ENCODE data around the gene TRMT5.

Gene TRMT5

DNA sequence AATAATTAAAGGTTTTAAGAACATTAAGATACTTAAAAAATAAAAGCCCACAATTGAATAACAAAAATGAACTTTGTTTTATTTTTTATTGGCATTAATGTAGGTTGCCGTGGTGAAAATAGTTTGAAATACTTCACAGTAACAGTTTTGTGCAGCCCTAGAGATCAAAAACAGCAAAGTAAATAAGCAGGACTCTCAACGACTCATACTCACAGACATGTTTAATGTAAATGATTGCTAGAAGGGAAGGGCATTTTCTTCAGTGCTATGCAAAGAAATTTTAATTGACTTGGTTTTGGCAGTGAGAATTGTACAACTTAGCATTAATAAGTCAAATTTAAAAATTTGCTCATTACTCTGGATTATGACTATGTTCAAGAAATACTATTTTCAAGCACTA is 16.0 kb downstream of the TRMT5 start:
- no peak for FAIRE-seq

- FAIRE-seq: no peak
These were observed 17.1 kb downstream of the TRMT5 start for GRCh38 chr14:60963761-60964160.

- no peak for FAIRE-seq
These were observed 22.7 kb downstream of the TRMT5 start for GRCh38 chr14:60958146-60958545.

- FAIRE-seq: no peak
These were observed 24.2 kb downstream of the TRMT5 start for GRCh38 chr14:60956632-60957031.

- FAIRE-seq: no peak
These were observed 24.7 kb downstream of the TRMT5 start for GRCh38 chr14:60956202-60956601.

GRCh38 chr14:60951776-60952435 is 29.0 kb downstream of the TRMT5 start:
- FAIRE-seq: no peak

DNA sequence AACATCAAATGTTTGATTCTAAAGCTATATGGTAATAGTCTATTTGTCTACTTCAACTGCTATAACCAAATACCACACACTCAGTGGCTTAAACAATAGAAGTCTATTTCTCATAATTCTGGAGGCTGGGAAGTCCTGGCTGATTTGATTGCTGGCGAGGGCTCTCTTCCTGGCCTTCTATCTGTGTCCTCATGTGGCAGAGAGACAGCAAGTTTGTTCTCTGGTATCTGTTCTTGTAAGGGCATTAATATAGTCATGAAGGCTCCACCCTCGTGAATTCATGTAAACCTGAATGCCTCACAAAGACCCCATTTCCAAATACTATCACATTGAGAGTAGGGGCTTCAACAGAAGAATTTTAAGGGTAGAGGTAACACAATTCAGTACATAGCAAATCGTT is 34.1 kb downstream of the TRMT5 start:
- no peak for FAIRE-seq

- FAIRE-seq: no peak
These were observed 34.9 kb downstream of the TRMT5 start for GRCh38 chr14:60945984-60946383.

DNA sequence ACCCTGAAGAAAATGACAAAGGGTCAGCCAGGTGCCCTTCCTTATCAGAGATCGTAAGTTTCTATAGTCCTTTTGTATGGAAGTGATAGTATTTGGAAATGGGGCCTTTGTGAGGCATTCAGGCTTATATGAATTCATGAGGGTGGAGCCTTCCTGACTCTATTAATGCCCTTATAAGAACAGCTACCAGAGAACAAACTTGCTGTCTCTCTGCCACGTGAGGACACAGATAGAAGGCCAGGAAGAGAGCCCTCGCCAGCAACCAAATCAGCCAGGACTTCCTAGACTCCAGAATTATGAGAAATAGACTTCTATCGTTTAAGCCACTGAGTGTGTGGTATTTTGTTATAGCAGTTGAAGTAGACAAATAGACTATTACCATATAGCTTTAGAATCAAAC is 36.7 kb downstream of the TRMT5 start:
- FAIRE-seq: no peak

- no peak for FAIRE-seq
These were observed 37.2 kb downstream of the TRMT5 start for GRCh38 chr14:60943637-60944032.

DNA sequence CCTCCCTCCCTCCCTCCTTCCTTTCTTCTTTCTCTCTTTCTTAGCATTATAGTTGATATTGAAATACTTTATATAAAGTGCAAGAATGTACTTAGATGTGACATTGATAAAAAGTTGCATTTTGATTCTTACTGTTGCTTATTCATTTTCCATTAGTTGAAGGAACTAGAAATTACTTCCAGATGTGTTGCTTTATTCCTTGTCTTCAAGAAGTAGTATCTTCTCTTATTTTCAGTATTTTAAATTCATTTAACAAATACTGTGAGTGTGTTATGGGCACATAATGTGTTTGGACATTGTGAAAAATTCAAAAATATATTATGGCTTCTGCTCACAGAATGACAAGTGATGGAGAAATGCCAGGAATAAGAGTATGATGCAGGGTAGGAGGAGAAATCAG is 45.6 kb downstream of the TRMT5 start:
- no peak for FAIRE-seq

DNA sequence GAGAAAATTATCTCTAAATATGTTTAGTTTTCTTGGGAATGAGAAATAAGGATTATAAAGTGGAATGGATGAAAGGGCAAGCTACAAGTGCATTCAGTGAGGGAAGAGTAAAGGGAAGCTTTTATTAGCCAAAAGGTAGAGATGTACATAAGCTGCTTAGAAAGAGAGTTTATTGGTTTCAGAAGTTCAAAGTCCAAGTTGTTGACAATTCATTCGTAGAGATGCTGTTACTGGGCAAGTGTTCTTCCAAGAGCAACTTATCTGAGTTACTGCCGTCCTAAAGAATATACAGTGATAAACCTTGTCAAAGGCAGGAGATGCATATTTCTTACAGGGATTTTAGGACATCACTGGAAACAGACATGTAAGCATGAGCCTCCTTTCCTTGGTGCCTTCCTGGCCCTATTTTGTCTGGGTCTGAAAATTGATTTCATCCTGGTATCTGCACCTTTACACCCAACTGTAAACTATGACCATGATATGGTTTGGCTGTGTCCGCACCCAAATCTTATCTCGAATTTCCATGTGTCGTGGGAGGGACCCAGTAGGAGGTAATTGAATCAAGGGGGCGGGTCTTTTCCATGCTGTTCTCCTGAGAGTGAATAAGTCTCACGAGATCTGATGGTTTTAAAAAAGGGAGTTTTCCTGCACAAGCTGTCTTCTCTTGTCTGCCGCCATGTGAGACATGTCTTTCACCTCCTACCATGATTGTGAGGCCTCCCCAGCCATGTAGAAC is 46.8 kb downstream of the TRMT5 start:
- no peak for FAIRE-seq

- no peak for FAIRE-seq
These were observed 49.7 kb downstream of the TRMT5 start for GRCh38 chr14:60931218-60931617.

DNA sequence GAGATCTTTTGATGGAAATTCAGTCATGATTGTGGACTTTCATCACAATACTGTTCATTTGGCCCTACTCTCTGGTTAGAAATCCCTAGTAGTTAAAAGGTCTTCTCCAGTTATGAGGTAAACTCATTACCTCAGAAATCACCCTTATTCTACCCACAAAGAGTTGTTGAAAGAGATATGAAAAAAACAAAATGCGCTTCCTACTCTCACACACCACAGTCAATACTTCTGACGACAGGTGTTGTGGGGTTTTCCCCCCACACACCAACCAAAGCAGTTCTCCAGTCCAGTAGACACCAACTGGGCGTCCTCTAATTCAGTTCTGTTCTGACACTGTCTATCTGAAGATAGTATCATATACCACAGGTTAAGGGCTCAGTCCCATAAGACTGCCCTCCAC is 54.9 kb downstream of the TRMT5 start:
- FAIRE-seq: no peak

- FAIRE-seq: no peak
These were observed 55.6 kb downstream of the TRMT5 start for GRCh38 chr14:60925286-60925685.

GRCh38 chr14:60922050-60922449 is 58.8 kb downstream of the TRMT5 start:
- FAIRE-seq: peak; percentile 62

Data from islet of Langerhans (tissue), 1 donor.